HL-60/S4 (cell line): ENCODE data around the gene FAHD1.

Experiments used
- in situ Hi-C: fragments of 300-500 bp; cut with MboI; formaldehyde crosslinking; loops from 2 replicates; pipeline ENCODE4 v1.14.3; 2022; ENCODE audit warnings: low sequenced_read_pairs

The FAHD1 gene

DNA sequence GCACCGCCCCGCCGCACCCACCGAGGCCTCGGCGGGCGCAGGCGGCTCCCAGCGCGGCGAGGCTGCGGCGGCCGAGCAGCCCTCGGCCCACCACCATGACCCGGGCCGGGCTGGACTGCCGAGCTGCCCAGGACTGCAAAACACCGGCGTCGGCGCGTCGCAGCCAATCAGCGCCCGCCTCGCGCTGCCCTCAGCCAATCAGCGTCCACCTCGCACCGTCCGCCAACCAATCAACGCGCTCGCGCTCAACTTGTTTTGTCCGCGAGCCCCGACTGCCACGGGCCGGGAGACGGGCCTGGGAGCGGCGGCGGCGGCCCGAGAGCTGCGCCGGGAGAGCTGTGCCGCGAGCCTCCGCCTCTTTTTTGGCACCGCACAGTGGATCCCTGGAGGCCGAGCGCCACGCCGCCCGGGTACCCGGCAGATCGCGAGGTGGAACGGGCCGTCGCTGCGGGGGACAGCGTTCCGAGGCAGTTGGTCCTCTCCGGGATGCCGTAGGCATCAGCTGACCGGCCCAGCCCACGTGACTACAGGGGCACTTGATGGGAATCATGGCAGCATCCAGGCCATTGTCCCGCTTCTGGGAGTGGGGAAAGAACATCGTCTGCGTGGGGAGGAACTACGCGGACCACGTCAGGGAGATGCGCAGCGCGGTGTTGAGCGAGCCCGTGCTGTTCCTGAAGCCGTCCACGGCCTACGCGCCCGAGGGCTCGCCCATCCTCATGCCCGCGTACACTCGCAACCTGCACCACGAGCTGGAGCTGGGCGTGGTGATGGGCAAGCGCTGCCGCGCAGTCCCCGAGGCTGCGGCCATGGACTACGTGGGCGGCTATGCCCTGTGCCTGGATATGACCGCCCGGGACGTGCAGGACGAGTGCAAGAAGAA, at the start of gene FAHD1, which contains the start of gene HAGH:
Gene FAHD1, plus strand, starts transcription at position 516 of the 883 bp plus-strand sequence. Its CDS starts 33 bp downstream, at position 549.
Gene HAGH, minus strand, starts transcription at position 135 of the 883 bp plus-strand sequence. Its CDS starts 38 bp downstream, at position 97.
- in situ Hi-C loops = no loop called here

GRCh38 chr16:1777375-1778199, 49.4 kb upstream of the FAHD1 start:
- in situ Hi-C loops = no loop called here

DNA sequence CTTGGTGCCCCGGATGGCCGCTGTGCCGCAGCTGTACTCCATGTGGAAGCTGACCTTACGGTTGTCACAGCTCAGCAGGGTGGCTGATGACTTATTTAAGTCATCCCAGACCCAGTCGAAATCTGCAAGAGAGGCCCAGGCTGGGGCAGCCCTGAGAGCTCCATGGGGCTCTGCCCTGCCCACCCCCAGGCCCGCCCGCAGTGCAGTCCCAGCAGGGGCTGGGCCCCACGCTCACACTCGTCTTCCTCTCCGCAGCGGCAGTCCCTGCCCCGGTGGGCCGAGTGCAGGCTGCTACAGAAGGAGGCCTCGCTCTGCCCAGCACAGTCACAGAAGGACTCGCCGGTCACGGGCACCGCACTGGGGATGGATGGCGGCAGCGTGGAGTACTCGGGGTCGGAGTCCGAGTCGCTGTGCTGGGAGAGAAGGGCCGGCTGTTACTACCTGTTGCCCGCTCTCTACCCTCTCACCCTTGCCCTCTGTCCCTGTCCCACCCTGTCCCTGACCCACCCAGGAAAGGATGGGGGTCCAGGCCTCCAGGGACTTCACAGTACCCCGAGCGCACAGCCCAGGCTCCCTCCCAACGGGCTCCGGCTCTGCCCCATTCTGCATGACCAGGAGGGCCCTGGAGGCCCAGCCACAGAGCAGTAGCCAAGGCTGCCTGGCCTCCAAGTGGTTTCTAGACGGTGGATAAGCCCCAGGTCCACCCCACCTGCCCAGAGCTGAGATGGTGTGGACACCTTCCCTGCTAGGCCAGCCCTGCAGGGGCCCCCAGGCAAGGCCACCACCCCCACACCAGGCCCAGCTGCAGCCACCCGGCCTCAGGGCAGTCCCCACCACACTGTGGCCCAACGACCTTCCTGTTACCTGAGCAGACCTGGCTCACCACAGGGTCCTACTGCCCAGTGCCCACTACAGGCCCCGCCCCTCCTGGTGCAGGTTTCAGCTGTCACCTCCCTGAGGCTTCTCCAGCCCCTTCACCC, 48.5 kb upstream of the FAHD1 start:
- in situ Hi-C loops = no loop called here

- in situ Hi-C loops = no loop called here
Measured at GRCh38 chr16:1779234-1779701, 47.7 kb upstream of the FAHD1 start.

GRCh38 chr16:1779741-1780676, 47.0 kb upstream of the FAHD1 start:
- in situ Hi-C loops = no loop called here

GRCh38 chr16:1780677-1781072, 46.3 kb upstream of the FAHD1 start:
- in situ Hi-C loops = no loop called here

- in situ Hi-C loops = no loop called here
Measured at GRCh38 chr16:1781254-1781653, 45.8 kb upstream of the FAHD1 start.

DNA sequence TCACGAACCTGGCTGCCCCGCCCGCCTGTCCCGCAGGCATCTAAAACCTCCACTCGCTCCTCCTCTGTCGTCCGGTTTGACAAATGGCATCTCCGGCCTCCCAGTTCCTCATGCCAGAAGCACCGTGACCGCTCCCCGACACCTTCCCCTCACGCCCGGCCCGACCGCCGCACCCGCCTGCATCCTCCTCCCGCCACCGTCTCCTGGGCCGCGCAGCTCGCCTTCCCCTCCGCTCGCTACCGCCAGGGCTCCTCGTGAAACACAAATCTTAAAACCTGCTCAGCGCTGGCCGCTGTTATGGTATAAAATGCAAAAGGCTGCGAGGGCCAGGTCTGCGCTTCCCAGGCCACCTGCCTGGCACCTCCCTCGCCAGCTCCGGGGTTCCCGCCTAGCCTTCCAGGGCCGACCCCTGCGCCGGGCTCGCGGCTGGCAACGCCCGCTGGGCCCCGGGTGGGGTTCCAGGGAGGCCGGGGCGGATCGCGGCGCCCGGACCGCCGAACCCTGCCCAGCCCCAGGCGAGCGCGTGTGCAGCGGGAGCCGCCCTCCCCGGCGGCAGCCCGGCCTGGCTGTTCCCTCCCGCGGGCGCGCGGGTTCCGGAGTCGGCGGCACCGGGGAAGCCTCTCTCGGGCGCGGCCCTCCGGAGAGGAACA, 45.1 kb upstream of the FAHD1 start:
- in situ Hi-C loops = no loop called here

- in situ Hi-C loops = no loop called here
Measured at GRCh38 chr16:1782408-1783264, 44.4 kb upstream of the FAHD1 start, which contains the start of the genes NUBP2 and SPSB3. TSS of gene NUBP2 (plus strand) at chr16:1782960. CDS start at chr16:1783021, 61 bp downstream. TSS of gene SPSB3 (minus strand) at chr16:1782571. CDS start at chr16:1781483, 1,088 bp downstream.

DNA sequence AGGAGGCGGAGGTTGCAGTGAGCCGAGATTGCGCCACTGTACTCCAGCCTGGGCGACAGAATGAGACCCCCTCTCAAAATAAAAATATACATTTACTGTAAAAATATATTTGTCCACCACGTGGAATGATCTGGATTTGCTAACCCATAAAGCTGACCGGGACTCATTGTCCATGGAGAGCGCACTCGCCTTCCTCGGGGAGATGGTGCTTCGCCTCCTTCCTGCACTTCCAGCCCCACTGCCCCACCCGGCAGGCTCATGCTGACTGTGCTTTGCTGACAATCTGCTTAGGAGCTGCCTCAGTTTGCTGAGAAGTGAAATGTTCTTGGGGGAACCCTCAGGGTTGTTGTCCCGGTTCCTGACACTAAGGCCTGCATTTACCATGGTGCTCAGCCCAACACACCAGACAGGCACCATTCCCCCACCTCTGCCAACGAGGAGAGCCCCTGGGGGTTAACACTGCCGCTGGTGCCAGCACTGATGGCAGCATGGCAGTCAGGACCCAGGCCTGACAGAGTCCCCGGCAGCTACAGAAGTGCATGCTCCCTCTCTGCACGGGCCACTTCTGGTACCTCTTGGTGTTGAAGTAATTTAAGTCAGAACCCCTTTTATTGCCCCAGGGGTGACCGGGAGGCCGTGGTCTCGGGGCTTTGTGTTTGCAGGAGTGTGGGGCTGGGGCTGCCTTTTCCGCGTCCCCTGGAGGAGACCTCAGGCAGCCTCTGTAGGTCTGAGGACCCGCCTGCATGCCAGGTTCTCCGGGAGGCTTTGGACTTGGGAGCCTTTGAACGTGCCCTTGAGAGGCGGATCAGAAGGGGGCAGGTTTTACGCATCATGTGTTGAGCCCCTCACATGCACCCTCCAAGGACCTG, 41.8 kb upstream of the FAHD1 start:
- in situ Hi-C loops = no loop called here

DNA sequence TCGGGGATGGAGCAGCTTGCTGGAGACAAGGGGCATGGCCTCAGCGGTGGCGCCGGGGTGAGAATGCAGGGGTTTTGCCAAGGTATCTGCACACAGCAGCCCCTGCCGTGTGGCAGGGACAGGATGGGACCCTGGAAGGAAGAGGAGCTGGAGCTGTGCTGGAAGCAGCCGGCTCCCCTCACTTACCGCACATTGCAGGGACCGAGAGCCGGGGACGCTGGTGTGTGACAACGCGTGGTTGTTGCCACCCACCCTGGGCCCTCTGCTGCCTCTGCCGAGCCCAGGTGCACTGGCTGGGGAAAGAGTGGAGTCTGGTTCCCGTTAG, 41.2 kb upstream of the FAHD1 start:
- in situ Hi-C loops = no loop called here

DNA sequence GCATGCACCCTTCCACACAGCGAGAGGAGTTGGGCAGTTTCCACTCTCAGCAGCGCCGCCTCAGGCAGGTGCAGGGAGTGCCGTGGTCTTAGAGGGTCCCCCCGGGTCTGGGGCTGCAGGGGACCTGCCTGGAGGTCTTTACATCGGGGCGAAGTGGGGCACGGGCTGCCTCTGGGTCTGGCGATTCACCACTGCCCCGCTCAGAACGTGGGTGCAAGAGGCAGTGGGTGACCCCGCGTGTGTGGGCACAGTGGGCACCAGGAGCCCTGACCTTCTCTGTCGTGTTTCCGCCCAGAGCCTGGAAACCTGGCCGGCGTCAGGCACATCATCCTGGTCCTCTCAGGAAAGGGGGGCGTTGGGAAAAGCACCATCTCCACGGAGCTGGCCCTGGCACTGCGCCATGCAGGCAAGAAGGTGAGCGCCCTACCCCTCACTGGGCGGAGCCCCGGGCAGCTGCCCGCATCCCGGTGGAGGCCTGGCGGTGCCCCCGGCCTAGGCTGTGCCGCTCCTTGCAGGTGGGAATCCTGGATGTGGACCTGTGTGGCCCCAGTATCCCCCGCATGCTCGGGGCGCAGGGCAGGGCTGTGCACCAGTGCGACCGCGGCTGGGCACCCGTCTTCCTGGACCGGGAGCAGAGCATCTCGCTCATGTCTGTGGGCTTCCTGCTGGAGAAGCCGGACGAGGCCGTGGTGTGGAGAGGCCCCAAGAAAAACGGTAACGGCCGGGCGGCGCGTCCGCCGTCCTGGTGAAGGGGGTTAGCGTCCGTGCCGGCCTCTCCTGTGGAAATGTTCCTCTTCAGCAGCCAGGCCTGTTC, 40.6 kb upstream of the FAHD1 start:
- in situ Hi-C loops = no loop called here

GRCh38 chr16:1787056-1787321, 40.0 kb upstream of the FAHD1 start:
- in situ Hi-C loops = no loop called here

DNA sequence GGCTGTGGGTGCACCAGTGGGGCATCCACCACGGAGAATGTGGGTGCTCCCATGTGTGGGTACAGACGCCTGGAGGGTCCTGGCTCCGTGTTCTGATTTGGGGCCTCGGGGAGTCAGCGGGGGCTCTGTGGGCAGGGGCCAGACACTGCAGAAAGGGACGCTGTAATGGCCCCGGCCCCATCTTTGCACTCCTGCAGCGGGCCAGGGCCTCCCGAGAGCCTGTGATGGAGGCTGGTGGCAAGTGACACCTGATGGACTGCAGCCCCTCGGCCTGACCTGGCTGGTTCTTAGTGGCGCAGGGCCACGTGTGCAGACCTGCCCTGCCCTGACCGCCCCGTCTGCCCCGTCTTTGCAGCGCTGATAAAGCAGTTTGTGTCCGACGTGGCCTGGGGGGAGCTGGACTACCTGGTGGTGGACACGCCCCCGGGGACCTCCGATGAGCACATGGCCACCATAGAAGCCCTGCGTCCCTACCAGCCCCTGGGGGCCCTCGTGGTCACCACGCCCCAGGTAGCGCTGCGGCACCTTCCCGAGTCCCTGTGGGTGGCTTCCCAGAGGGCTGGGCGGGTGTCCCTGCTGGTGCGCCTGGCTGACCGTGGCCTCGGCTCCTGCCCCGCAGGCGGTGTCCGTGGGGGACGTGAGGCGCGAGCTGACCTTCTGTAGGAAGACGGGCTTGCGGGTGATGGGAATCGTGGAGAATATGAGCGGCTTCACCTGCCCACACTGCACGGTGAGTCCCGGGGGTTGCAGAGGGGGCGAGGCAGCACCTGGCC, 39.5 kb upstream of the FAHD1 start:
- in situ Hi-C loops = no loop called here

GRCh38 chr16:1788095-1788707, 38.8 kb upstream of the FAHD1 start:
- in situ Hi-C loops = no loop called here
